ENCODE data around the gene PDE4B. TPM values are rescaled to one million over a fixed set of nuclear protein-coding genes. Genes with fewer than 3 reads are reported as not detected.

Gene PDE4B
- polyA plus RNA-seq, 3 donors = 6.2 to 12.0 (median 7.8) TPM

DNA sequence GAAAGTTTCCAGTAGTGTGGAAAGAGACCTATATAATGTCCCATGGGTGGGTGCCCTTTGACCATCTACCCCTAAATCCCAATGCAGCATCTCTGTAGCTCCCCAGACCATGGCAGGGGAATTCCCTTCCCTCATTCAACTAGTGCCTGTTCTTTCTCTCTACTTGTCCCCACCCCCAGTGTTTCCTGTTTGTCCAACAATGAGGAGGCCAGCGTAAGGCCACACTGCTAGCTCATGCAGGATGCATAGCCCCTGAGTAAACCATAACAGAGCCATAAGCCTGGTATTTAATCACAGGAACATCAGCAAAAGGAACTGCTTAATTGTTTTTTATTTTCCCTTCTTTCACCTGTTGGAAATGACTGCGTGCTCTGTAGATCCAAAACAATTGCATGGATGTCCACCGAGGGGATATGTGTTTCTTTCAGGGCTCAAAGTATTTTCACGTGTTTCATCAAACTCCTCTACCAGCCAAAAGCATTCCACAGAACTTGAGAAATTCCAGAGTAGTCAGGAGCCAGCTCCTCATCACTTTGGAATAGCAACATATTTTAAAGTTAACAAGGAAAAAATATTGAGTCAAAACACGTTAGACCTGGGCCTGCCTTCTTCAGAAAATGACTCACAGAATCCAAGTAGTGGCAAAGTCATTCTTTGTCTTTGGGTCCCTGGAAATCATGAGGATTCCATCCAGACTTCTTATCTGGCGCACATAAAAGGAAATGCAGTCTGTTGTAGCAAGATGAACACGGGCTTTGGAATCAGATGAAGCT lies 578.7 kb downstream of the PDE4B start:
- peak in 4 of 11 donors; percentile 20 to 37 (median 23) for DNase-seq (ENCODE audit: extremely low read depth in 1 of 11, low read depth in 9 of 11, low spot score in 4 of 11)

DNA sequence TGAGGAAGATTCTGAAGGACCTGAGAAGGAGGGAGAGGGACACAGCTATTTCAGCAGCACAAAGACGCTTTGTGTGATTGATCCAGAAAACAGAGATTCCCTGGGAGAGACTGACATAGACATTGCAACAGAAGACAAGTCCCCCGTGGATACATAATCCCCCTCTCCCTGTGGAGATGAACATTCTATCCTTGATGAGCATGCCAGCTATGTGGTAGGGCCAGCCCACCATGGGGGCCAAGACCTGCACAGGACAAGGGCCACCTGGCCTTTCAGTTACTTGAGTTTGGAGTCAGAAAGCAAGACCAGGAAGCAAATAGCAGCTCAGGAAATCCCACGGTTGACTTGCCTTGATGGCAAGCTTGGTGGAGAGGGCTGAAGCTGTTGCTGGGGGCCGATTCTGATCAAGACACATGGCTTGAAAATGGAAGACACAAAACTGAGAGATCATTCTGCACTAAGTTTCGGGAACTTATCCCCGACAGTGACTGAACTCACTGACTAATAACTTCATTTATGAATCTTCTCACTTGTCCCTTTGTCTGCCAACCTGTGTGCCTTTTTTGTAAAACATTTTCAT lies 579.9 kb downstream of the PDE4B start:
- no peak for DNase-seq (ENCODE audit: extremely low read depth in 1 of 11, low read depth in 9 of 11, low spot score in 4 of 11)

DNA sequence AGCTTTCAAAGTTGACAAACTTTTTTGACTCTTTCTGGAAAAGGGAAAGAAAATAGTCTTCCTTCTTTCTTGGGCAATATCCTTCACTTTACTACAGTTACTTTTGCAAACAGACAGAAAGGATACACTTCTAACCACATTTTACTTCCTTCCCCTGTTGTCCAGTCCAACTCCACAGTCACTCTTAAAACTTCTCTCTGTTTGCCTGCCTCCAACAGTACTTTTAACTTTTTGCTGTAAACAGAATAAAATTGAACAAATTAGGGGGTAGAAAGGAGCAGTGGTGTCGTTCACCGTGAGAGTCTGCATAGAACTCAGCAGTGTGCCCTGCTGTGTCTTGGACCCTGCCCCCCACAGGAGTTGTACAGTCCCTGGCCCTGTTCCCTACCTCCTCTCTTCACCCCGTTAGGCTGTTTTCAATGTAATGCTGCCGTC lies 580.5 kb downstream of the PDE4B start:
- no peak for DNase-seq (ENCODE audit: extremely low read depth in 1 of 11, low read depth in 9 of 11, low spot score in 4 of 11)

- DNase-seq (ENCODE audit: extremely low read depth in 1 of 11, low read depth in 9 of 11, low spot score in 4 of 11) = no peak
These were observed 581.5 kb downstream of the PDE4B start for GRCh38 chr1:66374148-66374547.

DNA sequence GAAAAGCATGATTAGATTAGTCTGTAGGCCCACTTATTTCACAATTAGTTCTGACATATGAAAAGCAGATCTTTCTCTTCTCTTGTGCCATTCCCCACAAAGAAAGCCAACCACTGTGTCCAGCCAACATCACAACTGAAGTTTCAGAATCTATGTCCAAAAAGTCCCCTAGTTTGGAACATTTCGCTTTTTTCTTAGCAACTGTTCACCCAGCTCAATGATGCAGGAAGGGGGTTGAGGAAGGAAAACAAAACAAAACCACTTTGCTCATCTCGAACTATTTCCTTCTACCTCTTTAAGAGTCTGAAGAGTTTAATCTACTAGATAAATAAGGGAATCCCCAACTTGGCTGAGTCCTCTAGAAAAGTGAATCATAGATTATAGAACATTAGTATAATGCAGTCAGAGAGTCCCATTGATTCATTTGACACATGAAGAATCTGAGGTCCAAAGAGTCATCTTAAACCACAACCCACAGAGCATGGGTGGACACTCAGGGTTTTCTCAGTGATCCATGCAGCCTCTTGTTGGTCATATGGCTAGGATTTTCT lies 581.9 kb downstream of the PDE4B start:
- no peak for DNase-seq (ENCODE audit: extremely low read depth in 1 of 11, low read depth in 9 of 11, low spot score in 4 of 11)

- no peak for DNase-seq (ENCODE audit: extremely low read depth in 1 of 11, low read depth in 9 of 11, low spot score in 4 of 11)
These were observed 582.4 kb downstream of the PDE4B start for GRCh38 chr1:66375125-66375524.

DNA sequence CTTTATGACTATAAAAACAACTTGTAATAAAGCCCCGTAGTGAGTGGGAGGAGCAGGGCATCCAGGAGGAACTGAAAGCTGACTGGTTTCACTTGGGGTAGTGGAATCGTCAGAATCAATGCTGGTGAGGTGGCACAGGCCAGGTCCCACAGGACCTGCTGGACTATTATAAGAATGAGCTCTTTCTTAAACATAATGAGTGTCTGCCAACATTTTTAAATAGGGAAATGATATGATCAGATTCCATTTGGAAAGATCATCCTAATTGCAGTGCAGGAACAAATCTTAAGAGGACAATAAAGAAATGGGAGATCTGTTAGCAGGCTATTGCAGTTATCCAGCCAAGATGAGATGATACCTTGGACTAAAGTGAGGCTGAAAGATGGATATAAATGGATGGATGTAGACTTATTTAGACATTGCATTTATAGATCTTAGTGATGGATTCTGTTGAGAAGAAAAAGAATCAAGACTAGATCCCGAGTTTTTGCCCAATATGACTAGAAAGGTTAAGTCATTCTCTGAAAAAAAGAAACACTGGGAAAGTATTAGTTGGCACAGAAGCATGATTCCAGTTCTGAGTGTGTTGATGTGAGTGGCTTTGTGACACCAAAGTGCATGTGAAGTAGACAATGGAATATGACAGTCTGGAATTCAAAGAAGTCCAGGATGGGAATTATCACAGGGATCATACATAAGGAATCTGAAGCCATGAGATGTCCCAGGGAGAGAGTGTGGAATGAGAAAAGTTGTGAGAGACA lies 587.9 kb downstream of the PDE4B start:
- DNase-seq (ENCODE audit: extremely low read depth in 1 of 11, low read depth in 9 of 11, low spot score in 4 of 11) = no peak

DNA sequence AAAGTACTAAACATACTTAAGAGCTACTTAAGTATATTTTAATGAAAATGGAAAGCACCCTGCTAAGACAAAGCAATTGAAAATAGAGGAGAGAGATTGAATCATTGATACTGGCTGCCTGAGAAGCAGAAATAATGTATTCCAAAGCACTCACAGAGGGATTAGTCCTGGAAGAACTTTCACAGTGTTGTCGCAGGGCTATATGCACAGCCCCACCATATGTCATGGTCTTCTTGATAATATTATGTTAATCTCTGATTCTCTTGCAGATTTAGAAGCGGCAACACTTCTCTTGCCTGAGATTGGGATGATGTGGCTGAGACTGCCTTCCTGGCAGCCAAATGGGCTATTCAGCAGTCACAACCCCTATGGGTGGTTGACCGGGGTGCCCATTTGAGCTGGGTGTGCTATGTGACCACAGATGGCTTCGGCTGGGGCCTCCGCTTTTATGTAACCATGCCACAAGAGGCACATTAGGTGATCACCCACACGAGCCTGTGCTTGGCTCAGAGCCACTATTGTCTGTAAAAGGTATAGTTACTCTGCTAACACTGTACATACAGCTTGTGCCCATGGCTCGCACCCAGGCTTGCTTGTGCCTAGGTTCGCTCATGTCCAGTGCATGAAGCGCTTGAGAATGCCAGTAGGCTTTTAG lies 589.1 kb downstream of the PDE4B start:
- DNase-seq (ENCODE audit: extremely low read depth in 1 of 11, low read depth in 9 of 11, low spot score in 4 of 11) = no peak

- DNase-seq (ENCODE audit: extremely low read depth in 1 of 11, low read depth in 9 of 11, low spot score in 4 of 11) = no peak
These were observed 590.5 kb downstream of the PDE4B start for GRCh38 chr1:66383168-66383567.

GRCh38 chr1:66383611-66384010 lies 590.9 kb downstream of the PDE4B start:
- DNase-seq (ENCODE audit: extremely low read depth in 1 of 11, low read depth in 9 of 11, low spot score in 4 of 11) = no peak

- DNase-seq (ENCODE audit: extremely low read depth in 1 of 11, low read depth in 9 of 11, low spot score in 4 of 11) = no peak
These were observed 591.7 kb downstream of the PDE4B start for GRCh38 chr1:66384258-66384921.

- DNase-seq (ENCODE audit: extremely low read depth in 1 of 11, low read depth in 9 of 11, low spot score in 4 of 11) = no peak
These were observed 594.0 kb downstream of the PDE4B start for GRCh38 chr1:66386712-66387111.

DNA sequence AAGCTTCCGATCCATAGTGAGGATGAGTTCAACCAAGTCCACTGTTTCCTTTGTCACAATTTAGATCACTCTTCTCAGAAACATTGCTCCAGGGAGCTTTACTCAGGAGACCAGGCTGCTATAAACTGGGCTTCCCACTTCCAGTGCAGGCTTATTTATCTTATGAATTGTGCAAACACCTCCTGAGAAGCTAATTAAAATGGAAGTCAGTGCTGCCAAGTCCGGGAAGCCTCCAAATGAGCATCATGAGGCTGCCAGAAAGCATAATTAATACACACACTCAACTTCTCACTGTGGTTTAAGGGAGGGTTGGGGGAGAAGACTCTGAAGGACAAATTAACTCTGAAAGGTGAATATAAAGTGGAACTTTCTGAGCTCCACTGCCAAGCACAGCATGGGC lies 596.2 kb downstream of the PDE4B start:
- no peak for DNase-seq (ENCODE audit: extremely low read depth in 1 of 11, low read depth in 9 of 11, low spot score in 4 of 11)

GRCh38 chr1:66393586-66394287 lies 601.0 kb downstream of the PDE4B start:
- no peak for DNase-seq (ENCODE audit: extremely low read depth in 1 of 11, low read depth in 9 of 11, low spot score in 4 of 11)

DNA sequence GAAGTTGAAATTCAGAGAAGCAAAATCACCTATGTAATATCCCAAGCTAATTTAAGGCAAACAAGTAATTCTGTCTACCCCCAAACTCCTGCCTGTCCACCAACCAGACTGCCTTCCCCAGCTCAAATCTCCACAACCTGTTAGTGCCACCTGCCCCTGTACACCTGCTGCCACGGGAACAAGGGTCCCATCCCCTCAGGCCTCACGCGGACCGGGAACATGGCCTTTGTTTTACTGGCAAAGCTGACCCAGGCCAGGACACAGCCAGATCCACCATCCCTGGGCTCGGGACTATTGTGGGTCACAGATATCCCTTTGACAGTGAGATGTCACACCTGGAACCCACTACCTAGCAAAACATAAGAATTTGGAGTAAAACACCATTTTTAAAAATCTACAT lies 601.9 kb downstream of the PDE4B start:
- no peak for DNase-seq (ENCODE audit: extremely low read depth in 1 of 11, low read depth in 9 of 11, low spot score in 4 of 11)

DNA sequence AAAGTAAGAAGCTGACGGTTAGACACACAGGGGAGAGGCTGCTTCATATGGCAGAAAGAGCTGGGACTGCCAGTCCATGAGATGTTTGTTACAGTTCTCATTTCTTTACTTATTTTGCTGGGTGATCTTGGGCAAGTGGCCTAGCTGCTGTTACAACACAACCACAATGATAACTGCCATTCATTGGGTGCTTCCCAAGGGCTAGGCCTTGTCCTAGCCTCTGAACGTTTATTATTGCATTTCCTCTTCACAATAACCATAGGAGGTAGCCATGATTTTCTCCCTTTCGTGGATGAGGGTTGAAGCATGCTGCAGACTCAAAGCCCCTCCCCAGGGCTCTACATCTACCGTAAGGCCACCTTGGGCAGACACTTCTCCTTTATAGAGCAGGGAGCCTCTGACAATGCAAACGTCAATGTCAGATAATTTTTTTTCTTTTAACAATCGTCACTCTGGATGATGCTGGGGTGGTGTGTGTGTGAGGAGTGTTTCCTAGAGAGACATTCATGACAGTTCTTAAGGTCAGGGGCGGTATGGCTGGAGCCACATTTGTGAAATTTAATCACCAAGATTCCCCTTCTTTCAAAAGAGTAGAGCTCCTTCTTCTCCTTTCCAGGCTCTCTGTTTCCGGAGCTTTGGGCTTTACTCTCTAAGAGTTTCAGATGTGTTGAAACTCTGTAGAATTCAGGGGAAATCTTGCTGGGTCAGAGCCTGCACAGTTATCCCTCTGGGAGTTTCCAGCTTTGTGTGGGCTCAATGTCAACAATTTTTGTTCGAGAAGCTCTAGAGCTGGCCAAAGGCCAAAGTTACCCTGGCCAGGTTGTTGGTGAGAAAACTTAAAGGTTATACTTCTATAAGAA lies 602.7 kb downstream of the PDE4B start:
- DNase-seq (ENCODE audit: extremely low read depth in 1 of 11, low read depth in 9 of 11, low spot score in 4 of 11) = no peak

GRCh38 chr1:66396212-66396890 lies 603.7 kb downstream of the PDE4B start:
- no peak for DNase-seq (ENCODE audit: extremely low read depth in 1 of 11, low read depth in 9 of 11, low spot score in 4 of 11)
